Loucy (cell line): Measurements from ENCODE around the gene PTPRN2.

Experiments
- EZH2phosphoT487 ChIP-seq: fragments of 200-600 bp; IDR thresholded peaks from 2 replicates; pipeline ENCODE4 v1.6.1; 2018; ENCODE audit warnings: antibody characterized with exemption, mild to moderate bottlenecking, moderate library complexity, borderline replicate concordance
- TF ChIP-seq, protein P1 (sequence below): fragments of 200-600 bp; sonication (generic); conservative IDR thresholded peaks from 2 replicates; pipeline ENCODE4 v1.5.1; 2014; ENCODE audit warnings: mild to moderate bottlenecking, antibody characterized with exemption, low read length

DNA sequence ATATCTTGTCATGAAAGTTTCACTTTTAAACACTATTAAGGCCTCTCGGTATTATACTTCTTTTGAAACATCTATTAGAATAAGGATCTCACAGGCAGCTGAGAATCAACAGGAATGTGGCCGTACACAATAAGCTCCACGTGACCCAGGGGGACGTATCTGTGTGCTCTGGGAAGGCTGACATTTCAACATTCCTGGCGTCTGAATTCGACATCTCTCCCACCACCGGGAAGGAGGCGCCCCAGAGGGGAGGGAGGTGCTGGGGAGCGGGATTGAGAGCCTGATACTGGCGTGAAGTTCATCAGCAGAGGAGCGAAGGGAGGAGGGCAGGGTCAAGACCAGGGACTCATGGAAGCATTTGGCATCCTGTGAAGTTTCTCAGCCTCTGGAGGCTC lies 849.6 kb downstream of the PTPRN2 start:
- TF ChIP-seq, protein P1, sequence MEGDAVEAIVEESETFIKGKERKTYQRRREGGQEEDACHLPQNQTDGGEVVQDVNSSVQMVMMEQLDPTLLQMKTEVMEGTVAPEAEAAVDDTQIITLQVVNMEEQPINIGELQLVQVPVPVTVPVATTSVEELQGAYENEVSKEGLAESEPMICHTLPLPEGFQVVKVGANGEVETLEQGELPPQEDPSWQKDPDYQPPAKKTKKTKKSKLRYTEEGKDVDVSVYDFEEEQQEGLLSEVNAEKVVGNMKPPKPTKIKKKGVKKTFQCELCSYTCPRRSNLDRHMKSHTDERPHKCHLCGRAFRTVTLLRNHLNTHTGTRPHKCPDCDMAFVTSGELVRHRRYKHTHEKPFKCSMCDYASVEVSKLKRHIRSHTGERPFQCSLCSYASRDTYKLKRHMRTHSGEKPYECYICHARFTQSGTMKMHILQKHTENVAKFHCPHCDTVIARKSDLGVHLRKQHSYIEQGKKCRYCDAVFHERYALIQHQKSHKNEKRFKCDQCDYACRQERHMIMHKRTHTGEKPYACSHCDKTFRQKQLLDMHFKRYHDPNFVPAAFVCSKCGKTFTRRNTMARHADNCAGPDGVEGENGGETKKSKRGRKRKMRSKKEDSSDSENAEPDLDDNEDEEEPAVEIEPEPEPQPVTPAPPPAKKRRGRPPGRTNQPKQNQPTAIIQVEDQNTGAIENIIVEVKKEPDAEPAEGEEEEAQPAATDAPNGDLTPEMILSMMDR = no peak
- TF ChIP-seq EZH2phosphoT487 = no peak
